Kidney epithelial cell (primary cell): ENCODE results near the gene NOL4L. TPM values are rescaled to one million over a fixed set of nuclear protein-coding genes. Genes with fewer than 3 reads are reported as not detected.

Experiments used
- DNase-seq: peaks from one replicate; pipeline ENCODE4 v3.0.0-alpha.2; 2010; ENCODE audit warnings: low read depth
- H3K27me3 ChIP-seq: 2 replicates; pipeline ENCODE4 v1.6.0; 2011; ENCODE audit warnings: low read length; ENCODE audit not compliant: control insufficient read depth, insufficient read depth
- H3K36me3 ChIP-seq: 2 replicates; pipeline ENCODE4 v1.5.1; 2011; ENCODE audit warnings: low read length; ENCODE audit not compliant: control insufficient read depth, insufficient read depth
- H3K4me3 ChIP-seq: 2 replicates; pipeline ENCODE4 v1.5.1; 2011; ENCODE audit warnings: low read depth, mild to moderate bottlenecking, control low read depth, low read length
- CTCF ChIP-seq: IDR thresholded peaks from 2 replicates; pipeline ENCODE4 v1.5.1; 2011; ENCODE audit warnings: mild to moderate bottlenecking, moderate library complexity, low read length, control low read depth, inconsistent platforms; ENCODE audit not compliant: insufficient read depth, poor library complexity, severe bottlenecking
- total RNA-seq: library from RNA; depleted of rRNA; stranded (reverse); fragments of >200 nt; gene quantifications from 2 replicates; pipeline ENCODE4 v1.2.3, GENCODE V29; 2015

NOL4L gene
- total RNA-seq, 1 donor from 2014 or later: 31.4 TPM

DNA sequence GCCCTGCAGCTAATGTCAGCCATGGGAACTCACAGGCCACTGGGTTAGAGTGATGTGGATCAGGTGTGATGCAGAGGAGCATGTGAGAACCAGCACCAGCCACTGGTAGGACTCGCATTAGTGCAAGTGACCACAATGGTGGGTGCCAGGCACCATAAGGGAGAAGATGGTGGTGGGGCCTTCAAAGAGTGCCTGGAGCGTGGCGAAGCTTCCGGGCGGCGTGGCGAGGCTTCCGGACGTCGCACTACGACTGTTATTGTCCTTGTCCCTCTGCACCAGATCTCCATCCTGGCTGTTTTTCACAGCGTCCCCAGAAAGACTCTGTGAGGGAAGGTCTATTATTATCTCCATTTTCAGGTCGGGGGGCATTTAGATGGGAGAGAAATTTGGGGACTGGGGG, 44.7 kb upstream of the NOL4L start:
- DNase-seq: no peak
- TF ChIP-seq CTCF: no peak
- Histone ChIP-seq H3K36me3 (no peaks in the 10 kb centered on the region), H3K4me3 (no peak overlapping the region), H3K27me3 (peaks cover 26% of the 10 kb centered on the region)

DNA sequence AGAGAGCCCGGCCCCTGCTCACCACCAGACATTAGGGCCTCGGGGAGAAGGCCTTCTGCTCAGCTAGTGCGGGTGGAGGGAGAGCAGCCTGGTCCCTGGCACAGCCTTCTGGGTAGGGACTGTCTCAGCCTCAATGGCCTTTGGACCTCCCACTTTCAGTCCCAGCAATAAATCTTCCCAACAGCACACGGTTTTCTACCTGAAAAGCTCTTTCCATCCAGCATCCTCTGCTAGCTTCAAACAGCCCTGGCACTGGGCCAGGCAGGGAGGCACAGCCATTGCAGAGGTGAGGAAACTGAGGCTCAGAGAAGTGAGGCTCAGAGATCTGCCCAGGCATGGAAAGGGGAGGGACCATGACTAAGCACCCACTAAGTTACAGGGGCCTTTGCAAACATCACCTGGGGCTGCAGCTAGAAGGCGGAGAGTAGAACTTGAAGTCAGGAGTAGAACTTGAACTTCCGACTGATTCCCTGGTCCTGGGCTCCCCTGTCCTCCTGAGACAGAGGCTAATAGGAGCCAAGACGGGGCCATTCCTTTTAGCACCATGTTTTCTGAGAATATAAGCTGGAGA, 43.9 kb upstream of the NOL4L start:
- no peaks in the 10 kb centered on the region for H3K36me3 ChIP-seq
- H3K4me3 ChIP-seq: no peak overlapping the region
- H3K27me3 ChIP-seq: peaks cover 24% of the 10 kb centered on the region
- TF ChIP-seq CTCF: no peak
- no peak for DNase-seq

DNA sequence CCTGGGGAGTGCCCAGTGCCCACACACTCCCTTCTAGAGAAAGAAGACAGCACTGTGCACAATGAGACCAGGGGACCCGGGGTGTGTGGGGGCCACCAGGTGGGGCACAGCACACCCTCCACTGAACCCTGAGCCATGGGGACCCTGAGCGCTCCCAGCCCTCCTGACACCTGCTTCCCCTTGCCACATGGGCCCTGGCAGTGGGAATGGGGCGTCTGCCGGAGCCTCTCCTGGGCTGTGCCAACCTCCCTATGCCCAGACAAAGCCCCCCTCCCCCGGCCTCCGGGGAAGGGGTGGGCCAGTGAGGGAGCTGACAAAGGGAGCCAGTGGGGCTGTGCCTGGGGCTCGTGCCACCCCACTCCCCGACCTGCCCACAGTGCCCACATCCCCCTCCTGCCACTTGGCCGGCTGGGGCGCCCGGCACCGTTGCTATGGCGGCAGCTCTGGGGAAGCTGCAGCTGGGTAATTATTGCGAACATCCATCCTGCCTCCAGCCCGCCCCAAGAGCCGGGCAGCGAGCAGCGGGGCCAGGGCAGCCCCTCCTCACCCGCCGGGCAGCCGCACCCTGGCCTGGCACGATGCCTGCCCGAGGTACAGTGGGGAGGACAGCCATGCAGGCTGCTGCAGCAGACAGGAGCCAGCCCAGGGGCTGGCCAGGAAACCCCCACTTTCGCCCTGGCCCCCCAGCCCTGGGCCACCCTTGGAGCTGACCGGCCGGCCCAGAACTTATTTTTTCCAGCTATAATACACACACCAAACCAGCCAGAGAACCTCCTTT, 41.9 kb upstream of the NOL4L start:
- no peak for DNase-seq
- H3K27me3 ChIP-seq: peaks cover 28% of the 10 kb centered on the region
- H3K4me3 ChIP-seq: no peak overlapping the region
- no peaks in the 10 kb centered on the region for H3K36me3 ChIP-seq
- no peak for TF ChIP-seq CTCF

GRCh38 chr20:32626407-32626806, 41.3 kb upstream of the NOL4L start:
- Histone ChIP-seq H3K36me3 (no peaks in the 10 kb centered on the region), H3K27me3 (peaks cover 30% of the 10 kb centered on the region), H3K4me3 (no peak overlapping the region)
- no peak for TF ChIP-seq CTCF
- DNase-seq: no peak

DNA sequence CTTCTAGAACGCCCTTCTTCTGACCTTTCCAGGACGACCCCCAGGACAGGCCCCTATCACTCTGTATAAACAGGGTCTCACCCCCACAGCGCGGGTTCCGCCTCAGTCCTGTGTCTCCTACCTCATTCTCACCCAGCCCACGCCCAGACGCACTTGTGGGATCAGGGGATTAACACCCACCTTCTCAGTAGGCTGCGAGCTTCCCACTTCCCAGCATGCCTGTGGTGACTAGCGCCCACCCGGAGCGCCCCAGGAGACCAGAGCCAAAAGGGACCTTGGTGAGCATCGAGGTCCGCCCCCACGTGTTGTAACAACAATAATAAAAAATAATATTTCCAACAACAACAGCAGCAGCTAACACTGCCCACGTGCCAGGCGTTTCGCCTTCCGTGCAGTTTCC, 40.9 kb upstream of the NOL4L start:
- no peak for DNase-seq
- no peak for TF ChIP-seq CTCF
- Histone ChIP-seq H3K27me3 (peaks cover 30% of the 10 kb centered on the region), H3K36me3 (no peaks in the 10 kb centered on the region), H3K4me3 (no peak overlapping the region)
